ENCODE data around the gene TGIF2. TPM values are rescaled to one million over a fixed set of nuclear protein-coding genes. Genes with fewer than 3 reads are reported as not detected.

Gene TGIF2
- total and polyA plus RNA-seq, 2 of the 13 experiments (the other 11 are each of a cell fraction or from before 2014, with no cell fraction given), result 41.3 to 53.9 TPM

DNA sequence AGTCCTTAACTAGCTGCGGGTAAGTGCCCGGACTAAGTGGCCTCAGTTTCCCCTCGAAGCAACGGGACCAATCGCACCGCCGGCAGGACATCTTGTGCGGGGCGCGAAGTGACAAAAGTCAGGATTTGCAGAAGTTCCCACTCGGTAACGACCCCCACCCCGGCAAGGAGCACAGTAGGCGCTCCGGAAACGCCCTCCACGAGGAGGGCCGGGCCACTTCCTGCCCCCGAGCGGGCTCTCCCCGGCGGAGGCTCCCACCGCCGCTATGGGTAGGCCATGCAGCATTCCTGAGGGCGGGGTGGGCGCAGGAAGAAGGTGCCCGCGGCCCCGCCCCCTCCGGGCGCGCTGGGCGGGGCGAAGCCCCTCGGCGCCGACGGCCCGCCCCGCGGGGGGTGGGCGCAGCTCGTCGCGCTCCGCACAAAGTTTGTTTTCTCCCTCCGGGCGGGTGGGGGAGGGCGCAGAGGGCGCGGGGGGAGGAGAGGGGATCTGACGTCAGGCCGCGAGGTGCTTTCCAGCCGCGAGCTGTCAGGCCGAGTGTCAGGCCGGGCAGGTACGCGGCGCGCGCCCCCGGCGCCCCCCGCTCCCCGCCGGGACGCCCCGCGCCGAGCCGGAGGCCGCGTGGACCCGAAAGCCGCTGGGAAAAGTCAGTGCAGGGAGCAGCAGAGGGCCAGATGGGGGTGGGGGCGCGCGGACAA is at the start of gene TGIF2 (continued):
- peak; percentile 84 for TF ChIP-seq ZNF160 (CRISPR knock-in tag; IDR thresholded peaks at IDR 0.05)
- TF ChIP-seq, protein P1, sequence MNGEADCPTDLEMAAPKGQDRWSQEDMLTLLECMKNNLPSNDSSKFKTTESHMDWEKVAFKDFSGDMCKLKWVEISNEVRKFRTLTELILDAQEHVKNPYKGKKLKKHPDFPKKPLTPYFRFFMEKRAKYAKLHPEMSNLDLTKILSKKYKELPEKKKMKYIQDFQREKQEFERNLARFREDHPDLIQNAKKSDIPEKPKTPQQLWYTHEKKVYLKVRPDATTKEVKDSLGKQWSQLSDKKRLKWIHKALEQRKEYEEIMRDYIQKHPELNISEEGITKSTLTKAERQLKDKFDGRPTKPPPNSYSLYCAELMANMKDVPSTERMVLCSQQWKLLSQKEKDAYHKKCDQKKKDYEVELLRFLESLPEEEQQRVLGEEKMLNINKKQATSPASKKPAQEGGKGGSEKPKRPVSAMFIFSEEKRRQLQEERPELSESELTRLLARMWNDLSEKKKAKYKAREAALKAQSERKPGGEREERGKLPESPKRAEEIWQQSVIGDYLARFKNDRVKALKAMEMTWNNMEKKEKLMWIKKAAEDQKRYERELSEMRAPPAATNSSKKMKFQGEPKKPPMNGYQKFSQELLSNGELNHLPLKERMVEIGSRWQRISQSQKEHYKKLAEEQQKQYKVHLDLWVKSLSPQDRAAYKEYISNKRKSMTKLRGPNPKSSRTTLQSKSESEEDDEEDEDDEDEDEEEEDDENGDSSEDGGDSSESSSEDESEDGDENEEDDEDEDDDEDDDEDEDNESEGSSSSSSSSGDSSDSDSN (CRISPR knock-in tag; IDR thresholded peaks at IDR 0.05), result peak; percentile 91
- TF ChIP-seq, protein P2, sequence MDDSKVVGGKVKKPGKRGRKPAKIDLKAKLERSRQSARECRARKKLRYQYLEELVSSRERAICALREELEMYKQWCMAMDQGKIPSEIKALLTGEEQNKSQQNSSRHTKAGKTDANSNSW (CRISPR knock-in tag; IDR thresholded peaks at IDR 0.05; ENCODE audit: borderline replicate concordance), result 0 out of 2 replicates have a peak, but pooled peaks have one; percentile 44
- TF ChIP-seq PRPF4 (IDR thresholded peaks at IDR 0.05; ENCODE audit: low read depth, low read length, poor library complexity, severe bottlenecking), result no peak
- TF ChIP-seq ARID2 (CRISPR knock-in tag; IDR thresholded peaks at IDR 0.05; ENCODE audit: borderline replicate concordance), result no peak
- peak; percentile 69; the same call in 1 of the 2 replicates for TF ChIP-seq MTA1 (CRISPR knock-in tag; IDR thresholded peaks at IDR 0.05; ENCODE audit: borderline replicate concordance)
- no peak for TF ChIP-seq ZNF138 (CRISPR knock-in tag; IDR thresholded peaks at IDR 0.05; ENCODE audit: low read depth)
- TF ChIP-seq NCOR1 (IDR thresholded peaks at IDR 0.05; ENCODE audit: borderline replicate concordance, low read length), result peak; percentile 22; the same call in 1 of the 2 replicates
- TF ChIP-seq, protein P3, sequence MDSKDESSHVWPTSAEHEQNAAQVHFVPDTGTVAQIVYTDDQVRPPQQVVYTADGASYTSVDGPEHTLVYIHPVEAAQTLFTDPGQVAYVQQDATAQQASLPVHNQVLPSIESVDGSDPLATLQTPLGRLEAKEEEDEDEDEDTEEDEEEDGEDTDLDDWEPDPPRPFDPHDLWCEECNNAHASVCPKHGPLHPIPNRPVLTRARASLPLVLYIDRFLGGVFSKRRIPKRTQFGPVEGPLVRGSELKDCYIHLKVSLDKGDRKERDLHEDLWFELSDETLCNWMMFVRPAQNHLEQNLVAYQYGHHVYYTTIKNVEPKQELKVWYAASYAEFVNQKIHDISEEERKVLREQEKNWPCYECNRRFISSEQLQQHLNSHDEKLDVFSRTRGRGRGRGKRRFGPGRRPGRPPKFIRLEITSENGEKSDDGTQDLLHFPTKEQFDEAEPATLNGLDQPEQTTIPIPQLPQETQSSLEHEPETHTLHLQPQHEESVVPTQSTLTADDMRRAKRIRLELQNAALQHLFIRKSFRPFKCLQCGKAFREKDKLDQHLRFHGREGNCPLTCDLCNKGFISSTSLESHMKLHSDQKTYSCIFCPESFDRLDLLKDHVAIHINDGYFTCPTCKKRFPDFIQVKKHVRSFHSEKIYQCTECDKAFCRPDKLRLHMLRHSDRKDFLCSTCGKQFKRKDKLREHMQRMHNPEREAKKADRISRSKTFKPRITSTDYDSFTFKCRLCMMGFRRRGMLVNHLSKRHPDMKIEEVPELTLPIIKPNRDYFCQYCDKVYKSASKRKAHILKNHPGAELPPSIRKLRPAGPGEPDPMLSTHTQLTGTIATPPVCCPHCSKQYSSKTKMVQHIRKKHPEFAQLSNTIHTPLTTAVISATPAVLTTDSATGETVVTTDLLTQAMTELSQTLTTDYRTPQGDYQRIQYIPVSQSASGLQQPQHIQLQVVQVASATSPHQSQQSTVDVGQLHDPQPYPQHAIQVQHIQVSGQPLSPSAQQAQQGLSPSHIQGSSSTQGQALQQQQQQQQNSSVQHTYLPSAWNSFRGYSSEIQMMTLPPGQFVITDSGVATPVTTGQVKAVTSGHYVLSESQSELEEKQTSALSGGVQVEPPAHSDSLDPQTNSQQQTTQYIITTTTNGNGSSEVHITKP (CRISPR knock-in tag; IDR thresholded peaks at IDR 0.05; ENCODE audit: low read depth), result peak; percentile 82; the same call in 1 of the 2 replicates
- TF ChIP-seq, protein P4, sequence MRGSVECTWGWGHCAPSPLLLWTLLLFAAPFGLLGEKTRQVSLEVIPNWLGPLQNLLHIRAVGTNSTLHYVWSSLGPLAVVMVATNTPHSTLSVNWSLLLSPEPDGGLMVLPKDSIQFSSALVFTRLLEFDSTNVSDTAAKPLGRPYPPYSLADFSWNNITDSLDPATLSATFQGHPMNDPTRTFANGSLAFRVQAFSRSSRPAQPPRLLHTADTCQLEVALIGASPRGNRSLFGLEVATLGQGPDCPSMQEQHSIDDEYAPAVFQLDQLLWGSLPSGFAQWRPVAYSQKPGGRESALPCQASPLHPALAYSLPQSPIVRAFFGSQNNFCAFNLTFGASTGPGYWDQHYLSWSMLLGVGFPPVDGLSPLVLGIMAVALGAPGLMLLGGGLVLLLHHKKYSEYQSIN (CRISPR knock-in tag; IDR thresholded peaks at IDR 0.05; ENCODE audit: borderline replicate concordance), result no peak
- TF ChIP-seq ZBTB3 (CRISPR knock-in tag; IDR thresholded peaks at IDR 0.05; ENCODE audit: borderline replicate concordance, low read depth), result no peak; the same call in 1 of the 2 replicates
- peak; percentile 37 to 44 for TF ChIP-seq EP300 (IDR thresholded peaks at IDR 0.05; ENCODE audit: low read depth in 2 of 2, low read length in 2 of 2)
- peak; percentile 59; the same call in 1 of the 2 replicates for TF ChIP-seq EP300 (CRISPR knock-in tag; IDR thresholded peaks at IDR 0.05; ENCODE audit: borderline replicate concordance)
- peak; percentile 56; the same call in 1 of the 2 replicates for TF ChIP-seq RFXAP (CRISPR knock-in tag; IDR thresholded peaks at IDR 0.05; ENCODE audit: borderline replicate concordance)
- TF ChIP-seq, protein P5, sequence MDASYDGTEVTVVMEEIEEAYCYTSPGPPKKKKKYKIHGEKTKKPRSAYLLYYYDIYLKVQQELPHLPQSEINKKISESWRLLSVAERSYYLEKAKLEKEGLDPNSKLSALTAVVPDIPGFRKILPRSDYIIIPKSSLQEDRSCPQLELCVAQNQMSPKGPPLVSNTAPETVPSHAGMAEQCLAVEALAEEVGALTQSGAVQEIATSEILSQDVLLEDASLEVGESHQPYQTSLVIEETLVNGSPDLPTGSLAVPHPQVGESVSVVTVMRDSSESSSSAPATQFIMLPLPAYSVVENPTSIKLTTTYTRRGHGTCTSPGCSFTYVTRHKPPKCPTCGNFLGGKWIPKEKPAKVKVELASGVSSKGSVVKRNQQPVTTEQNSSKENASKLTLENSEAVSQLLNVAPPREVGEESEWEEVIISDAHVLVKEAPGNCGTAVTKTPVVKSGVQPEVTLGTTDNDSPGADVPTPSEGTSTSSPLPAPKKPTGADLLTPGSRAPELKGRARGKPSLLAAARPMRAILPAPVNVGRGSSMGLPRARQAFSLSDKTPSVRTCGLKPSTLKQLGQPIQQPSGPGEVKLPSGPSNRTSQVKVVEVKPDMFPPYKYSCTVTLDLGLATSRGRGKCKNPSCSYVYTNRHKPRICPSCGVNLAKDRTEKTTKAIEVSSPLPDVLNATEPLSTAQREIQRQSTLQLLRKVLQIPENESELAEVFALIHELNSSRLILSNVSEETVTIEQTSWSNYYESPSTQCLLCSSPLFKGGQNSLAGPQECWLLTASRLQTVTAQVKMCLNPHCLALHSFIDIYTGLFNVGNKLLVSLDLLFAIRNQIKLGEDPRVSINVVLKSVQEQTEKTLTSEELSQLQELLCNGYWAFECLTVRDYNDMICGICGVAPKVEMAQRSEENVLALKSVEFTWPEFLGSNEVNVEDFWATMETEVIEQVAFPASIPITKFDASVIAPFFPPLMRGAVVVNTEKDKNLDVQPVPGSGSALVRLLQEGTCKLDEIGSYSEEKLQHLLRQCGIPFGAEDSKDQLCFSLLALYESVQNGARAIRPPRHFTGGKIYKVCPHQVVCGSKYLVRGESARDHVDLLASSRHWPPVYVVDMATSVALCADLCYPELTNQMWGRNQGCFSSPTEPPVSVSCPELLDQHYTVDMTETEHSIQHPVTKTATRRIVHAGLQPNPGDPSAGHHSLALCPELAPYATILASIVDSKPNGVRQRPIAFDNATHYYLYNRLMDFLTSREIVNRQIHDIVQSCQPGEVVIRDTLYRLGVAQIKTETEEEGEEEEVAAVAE (CRISPR knock-in tag; IDR thresholded peaks at IDR 0.05; ENCODE audit: borderline replicate concordance), result no peak
